Ishikawa (cell line): ENCODE results near the gene SCN4A.

Experiments
- CEBPB ChIP-seq: IDR thresholded peaks from 2 replicates; pipeline ENCODE4 v1.6.1; 2012
- CREB1 ChIP-seq: IDR thresholded peaks from 2 replicates; pipeline ENCODE4 v1.6.1; 2012; ENCODE audit warnings: low read depth
- EGR1 ChIP-seq: IDR thresholded peaks from 2 replicates; pipeline ENCODE4 v1.6.1; 2012
- EP300 ChIP-seq: IDR thresholded peaks from 2 replicates; pipeline ENCODE4 v1.6.1; 2012; ENCODE audit warnings: borderline replicate concordance
- FOXM1 ChIP-seq: IDR thresholded peaks from 2 replicates; pipeline ENCODE4 v1.6.1; 2012; ENCODE audit warnings: low read depth, borderline replicate concordance
- NFIC ChIP-seq: IDR thresholded peaks from 2 replicates; pipeline ENCODE4 v1.6.1; 2012
- RAD21 ChIP-seq: IDR thresholded peaks from 2 replicates; pipeline ENCODE4 v1.6.1; 2012; ENCODE audit warnings: low read depth
- TAF1 ChIP-seq: IDR thresholded peaks from 2 replicates; pipeline ENCODE4 v1.6.1; 2012; ENCODE audit warnings: low read depth, mild to moderate bottlenecking
- TCF12 ChIP-seq: IDR thresholded peaks from 2 replicates; pipeline ENCODE4 v1.6.1; 2012; ENCODE audit warnings: low read depth
- TEAD4 ChIP-seq: IDR thresholded peaks from 2 replicates; pipeline ENCODE4 v1.6.1; 2012
- YY1 ChIP-seq: IDR thresholded peaks from 2 replicates; pipeline ENCODE4 v1.6.1; 2012; ENCODE audit warnings: low read depth
- ZBTB7A ChIP-seq: IDR thresholded peaks from 2 replicates; pipeline ENCODE4 v1.6.1; 2012; ENCODE audit warnings: low read depth
- TF ChIP-seq, protein P1 (sequence below): IDR thresholded peaks from 2 replicates; pipeline ENCODE4 v1.6.1; 2012; ENCODE audit warnings: low read depth, mild to moderate bottlenecking
- TF ChIP-seq, protein P2 (sequence below): IDR thresholded peaks from 2 replicates; pipeline ENCODE4 v1.6.1; 2012
- TF ChIP-seq, protein P3 (sequence below): IDR thresholded peaks from 2 replicates; pipeline ENCODE4 v1.6.1; 2012

SCN4A gene

DNA sequence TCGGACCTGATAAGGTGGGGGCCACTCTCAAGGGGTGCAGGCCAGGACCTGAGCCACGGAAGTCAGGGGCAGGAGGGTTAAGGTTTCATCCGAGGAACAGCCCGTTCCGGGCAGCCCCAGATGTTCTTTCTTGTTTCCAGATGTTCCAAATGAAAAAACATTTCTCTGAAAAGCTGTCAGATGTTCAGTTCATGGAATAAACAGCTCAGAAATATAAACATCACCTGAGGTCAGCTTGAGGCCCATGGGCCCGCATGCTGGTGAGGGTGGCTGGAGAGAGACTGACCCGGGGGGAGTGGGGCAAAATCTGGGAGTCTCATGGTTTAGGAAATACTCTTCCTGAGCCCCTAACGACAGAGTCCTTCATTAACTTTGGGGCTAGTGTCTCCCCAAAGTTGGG, 39.1 kb downstream of the SCN4A start:
- TF ChIP-seq RAD21 (no peak), FOXM1 (no peak), EGR1 (no peak), TAF1 (no peak), NFIC (no peak), CREB1 (no peak), TCF12 (no peak), TEAD4 (no peak), ZBTB7A (no peak)
- TF ChIP-seq, protein P1, sequence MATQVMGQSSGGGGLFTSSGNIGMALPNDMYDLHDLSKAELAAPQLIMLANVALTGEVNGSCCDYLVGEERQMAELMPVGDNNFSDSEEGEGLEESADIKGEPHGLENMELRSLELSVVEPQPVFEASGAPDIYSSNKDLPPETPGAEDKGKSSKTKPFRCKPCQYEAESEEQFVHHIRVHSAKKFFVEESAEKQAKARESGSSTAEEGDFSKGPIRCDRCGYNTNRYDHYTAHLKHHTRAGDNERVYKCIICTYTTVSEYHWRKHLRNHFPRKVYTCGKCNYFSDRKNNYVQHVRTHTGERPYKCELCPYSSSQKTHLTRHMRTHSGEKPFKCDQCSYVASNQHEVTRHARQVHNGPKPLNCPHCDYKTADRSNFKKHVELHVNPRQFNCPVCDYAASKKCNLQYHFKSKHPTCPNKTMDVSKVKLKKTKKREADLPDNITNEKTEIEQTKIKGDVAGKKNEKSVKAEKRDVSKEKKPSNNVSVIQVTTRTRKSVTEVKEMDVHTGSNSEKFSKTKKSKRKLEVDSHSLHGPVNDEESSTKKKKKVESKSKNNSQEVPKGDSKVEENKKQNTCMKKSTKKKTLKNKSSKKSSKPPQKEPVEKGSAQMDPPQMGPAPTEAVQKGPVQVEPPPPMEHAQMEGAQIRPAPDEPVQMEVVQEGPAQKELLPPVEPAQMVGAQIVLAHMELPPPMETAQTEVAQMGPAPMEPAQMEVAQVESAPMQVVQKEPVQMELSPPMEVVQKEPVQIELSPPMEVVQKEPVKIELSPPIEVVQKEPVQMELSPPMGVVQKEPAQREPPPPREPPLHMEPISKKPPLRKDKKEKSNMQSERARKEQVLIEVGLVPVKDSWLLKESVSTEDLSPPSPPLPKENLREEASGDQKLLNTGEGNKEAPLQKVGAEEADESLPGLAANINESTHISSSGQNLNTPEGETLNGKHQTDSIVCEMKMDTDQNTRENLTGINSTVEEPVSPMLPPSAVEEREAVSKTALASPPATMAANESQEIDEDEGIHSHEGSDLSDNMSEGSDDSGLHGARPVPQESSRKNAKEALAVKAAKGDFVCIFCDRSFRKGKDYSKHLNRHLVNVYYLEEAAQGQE, result no peak

DNA sequence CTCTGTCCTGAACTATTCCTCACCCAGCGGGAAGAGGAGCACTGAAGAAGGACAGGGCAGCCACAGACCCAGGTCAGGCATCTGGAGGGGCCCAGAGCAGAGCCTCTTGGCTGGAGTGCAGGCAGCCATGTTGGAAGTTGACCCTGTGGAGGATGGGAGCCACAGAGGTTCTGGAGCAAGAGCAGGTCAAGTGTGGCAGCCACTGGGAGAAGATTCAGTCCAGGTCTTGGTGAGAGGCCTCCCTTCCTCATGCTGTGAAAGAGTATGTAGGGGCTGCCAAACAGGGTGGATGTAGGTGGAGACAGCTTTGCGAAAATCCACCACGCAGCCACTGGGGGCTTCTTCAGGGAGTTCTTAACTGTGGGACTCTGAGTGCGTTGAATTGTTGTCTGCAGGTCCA, 40.0 kb downstream of the SCN4A start:
- TF ChIP-seq EP300, result no peak
- TF ChIP-seq TEAD4, result no peak
- no peak for TF ChIP-seq TAF1
- no peak for TF ChIP-seq TCF12
- no peak for TF ChIP-seq RAD21
- no peak for TF ChIP-seq EGR1
- no peak for TF ChIP-seq CREB1
- TF ChIP-seq, protein P2, sequence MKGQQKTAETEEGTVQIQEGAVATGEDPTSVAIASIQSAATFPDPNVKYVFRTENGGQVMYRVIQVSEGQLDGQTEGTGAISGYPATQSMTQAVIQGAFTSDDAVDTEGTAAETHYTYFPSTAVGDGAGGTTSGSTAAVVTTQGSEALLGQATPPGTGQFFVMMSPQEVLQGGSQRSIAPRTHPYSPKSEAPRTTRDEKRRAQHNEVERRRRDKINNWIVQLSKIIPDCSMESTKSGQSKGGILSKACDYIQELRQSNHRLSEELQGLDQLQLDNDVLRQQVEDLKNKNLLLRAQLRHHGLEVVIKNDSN, result no peak

DNA sequence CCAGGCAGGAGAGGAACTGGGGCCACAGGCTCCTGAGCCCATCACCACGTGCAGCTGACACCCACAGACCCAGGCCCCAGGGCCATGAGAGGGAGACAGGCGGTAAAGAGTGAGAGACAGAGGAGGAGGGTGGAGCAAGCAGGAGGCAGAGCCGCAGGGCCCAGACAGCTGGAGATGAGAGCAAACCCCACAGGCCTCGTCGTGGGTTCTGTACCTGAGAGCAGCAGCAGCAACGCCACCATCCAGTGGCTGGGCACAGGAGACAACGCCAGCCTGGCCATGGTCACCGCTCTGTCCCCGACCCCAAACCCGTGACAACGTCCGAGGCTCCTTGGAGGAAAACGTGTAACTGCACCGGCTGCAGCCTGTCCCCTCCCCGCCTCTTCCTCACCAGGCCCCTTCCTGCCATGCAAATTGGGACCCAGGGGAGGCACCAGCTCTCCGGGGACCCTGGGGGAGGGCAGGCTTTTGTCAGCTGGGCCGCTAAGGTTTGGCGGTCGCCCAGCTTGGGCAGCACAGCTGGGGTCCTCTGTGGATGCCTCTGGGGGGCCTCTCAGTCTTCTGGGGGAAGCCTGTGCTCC, 40.6 kb downstream of the SCN4A start, which contains the start of gene CD79B:
TSS of gene CD79B (minus strand) at position 351 of the 581 bp plus-strand sequence. CDS start at position 281, 70 bp downstream.
- no peak for TF ChIP-seq TCF12
- no peak for TF ChIP-seq RAD21
- no peak for TF ChIP-seq TEAD4
- TF ChIP-seq FOXM1, result no peak
- TF ChIP-seq, protein P1, result no peak
- TF ChIP-seq, protein P2, result no peak
- TF ChIP-seq EGR1, result no peak
- TF ChIP-seq, protein P3, sequence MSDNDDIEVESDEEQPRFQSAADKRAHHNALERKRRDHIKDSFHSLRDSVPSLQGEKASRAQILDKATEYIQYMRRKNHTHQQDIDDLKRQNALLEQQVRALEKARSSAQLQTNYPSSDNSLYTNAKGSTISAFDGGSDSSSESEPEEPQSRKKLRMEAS, result no peak
- TF ChIP-seq NFIC, result no peak
- TF ChIP-seq CREB1, result no peak

DNA sequence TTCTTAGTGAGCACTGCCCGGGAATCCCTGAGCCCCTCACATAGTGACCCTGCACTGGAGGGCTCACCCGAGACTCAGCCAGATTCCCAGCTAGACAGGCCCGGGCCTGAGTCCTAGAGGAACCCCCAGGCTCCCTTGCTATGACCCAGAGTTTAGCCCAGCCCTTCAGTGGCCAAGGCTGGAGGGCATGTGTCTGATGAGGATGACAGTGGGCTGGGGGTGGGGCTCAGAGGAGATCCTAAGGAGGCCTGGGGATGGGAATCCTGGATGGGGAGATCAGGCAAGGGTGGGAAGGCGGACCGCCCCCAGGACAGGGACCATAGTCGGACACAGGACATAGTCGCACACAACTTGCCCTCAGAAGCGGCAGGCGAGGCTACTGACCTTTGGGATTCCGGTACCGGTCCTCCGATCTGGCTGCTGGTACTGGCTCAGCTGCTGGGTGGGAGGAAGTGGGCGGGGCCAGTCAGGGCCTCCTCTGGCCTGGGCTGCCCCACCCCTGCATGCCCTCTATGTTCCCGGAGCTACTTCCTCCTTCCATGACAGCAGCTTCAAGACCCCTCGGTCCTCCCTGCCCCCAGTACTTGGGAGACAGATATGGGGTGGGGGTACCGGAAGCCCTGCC, 41.7 kb downstream of the SCN4A start:
- TF ChIP-seq, protein P2, result no peak
- TF ChIP-seq TEAD4 (no peak), CEBPB (no peak), EP300 (no peak), YY1 (no peak), FOXM1 (no peak), ZBTB7A (no peak), CREB1 (no peak), TCF12 (no peak), NFIC (no peak), TAF1 (no peak), EGR1 (no peak), RAD21 (no peak)
- TF ChIP-seq, protein P3, result no peak
- TF ChIP-seq, protein P1, result no peak
